HG03457 (cell line): Measurements from ENCODE around the gene SYNE3.

Source experiments
- ATAC-seq: cut with Tn5 transposase; IDR thresholded peaks from one replicate; pipeline ENCODE4 v1.9.1; 2021; ENCODE audit warnings: moderate number of reproducible peaks; ENCODE audit not compliant: unreplicated experiment

SYNE3 gene

DNA sequence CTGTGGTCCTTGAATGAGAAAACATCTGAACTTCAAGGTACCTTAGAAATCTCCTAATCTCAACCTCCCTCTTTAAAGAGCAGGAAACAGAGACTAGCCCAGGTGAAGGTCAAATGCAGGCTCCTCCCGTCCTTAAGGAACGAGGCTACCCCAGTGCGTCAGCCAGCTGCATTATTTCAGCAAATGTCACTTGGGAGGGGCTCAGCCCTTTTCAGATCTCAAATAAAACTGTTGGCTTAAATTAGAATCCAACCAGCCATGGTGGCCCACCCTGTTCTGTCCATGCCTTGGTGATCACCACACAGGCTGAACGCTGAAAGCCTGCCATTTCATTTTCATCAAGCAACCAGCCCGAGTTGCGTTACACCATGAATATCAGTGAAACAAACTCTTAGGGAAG, 7.0 kb downstream of the SYNE3 start:
- no peak for ATAC-seq

DNA sequence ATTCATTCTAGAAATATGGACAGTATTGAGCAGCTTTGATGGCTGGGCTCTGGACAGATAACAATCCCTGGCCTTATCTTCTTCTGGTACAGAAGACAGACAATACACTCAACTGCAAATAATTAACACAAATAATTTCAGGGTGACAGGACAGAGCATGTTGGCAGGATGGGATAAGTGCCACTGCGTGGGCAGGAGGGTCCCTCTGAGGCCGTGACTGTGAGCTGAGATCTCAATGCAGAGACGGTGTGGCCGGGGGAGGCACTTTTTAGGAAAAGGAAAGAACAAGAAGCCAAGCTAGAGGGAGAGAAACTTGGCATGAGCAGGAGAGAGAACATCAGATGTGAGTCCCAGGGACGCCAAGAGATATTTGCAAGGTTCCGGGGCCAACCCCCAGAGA, 8.1 kb downstream of the SYNE3 start:
- no peak for ATAC-seq

DNA sequence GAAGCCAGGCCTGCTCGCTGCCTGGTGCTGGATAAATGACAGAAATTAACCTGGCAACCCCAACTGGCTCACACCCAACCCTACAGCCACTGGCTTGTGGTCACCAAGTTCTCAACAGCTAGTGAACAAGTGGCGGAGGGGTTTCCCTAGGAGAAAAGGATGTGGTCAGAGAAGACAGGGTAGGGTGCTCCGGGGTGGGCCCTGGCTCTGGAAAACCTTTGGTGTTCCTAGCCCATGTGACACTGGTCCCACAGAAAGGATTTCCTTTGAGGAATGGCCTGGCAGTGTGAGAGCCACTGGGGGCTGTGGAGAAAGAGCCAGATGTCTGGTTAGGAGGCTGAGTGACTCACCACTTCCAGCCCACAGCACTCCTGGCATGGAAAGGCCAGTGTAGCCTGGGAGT, 8.7 kb downstream of the SYNE3 start:
- no peak for ATAC-seq

GRCh38 chr14:95507174-95507573, 9.3 kb downstream of the SYNE3 start:
- no peak for ATAC-seq

DNA sequence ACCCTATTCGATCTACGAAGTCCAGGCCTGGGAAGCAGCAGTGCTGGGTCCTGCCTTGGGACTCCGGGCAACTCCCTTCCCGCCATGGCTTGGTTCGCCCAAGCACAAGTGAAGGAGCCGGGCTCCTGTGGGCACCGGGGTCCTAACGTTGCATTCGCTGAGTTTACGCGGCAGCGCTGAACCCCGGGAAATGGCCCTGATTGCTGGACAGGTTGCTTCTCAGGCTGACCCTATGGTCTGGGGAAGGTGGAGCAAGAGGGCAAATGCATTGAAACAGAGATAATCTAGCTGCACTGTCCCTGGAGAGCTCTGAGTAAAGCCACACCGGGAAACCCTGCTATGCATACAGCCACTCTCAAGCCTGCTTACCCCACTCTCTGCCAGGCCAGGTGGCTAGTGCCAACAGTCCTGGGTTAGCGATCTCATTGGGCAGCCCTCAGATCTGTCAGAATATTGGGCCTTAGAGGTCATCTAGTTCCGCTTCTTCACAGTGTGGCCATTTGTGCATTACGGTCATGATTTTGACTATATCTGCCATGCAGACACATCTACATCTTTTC, 11.3 kb downstream of the SYNE3 start:
- no peak for ATAC-seq

- peak; percentile 38 for ATAC-seq
These were observed 12.1 kb downstream of the SYNE3 start for GRCh38 chr14:95504135-95505029.

DNA sequence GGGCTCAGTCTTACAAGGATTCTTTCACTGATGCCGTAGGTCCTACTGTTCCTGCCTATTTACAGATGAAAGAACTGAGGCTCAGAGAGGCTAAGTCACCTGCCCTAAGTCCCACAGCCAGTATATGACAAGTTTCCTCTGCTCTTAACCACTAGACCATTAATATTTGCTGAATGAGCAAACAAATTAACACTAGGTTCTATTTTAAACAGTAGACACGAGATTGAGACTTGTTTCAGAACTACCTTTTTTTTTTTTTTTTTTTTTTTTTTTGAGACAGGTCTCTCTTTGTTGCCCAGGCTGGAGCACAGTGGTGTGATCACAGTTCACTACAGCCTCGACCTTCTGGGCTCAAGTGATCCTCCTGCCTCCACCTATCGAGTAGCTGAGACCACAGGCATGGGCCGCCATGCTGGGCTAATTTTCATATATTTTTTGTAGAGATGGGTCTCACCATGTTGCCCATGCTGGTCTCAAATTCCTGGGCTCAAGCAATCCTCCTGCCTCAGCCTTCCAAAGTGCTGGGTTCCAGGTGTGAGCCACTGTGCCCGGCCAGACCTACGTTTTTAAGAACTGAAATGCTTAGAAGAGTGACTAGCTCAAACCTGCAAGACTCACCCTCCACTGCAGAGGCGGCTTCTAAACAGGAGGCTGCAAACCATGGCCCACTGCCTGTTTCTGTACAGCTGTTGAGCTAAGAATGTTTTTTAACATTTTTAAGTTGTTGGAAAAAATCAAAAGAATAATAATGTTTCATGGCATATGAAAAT, 12.9 kb downstream of the SYNE3 start:
- ATAC-seq, result no peak

DNA sequence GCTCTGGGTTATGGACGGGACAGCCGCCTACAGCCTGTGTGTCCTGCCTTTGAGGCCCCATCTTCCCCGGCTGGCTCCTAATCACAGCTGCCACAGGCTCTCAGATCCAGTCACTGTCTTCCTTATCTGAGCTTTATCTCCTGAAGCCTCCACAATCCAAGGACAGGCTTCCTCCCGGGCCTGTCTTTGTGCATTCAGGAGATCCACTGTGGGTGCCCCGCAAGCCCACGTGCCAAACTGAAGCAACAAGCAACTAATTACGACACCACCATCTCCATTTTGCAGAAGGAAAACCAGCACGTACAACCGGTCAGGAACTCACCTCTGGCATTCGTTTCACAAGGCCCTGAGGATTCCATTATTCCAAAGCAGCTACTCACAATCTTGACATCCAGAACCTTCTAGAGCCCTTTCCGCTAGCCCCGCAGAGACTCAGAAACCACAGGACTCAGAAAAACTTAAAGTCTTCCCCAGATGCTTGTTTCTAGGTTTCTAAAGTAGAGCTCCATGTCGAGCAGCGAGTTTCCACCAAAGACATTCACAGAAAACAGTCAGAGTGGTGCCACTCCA, 14.0 kb downstream of the SYNE3 start:
- ATAC-seq, result no peak

- ATAC-seq, result no peak
These were observed 15.6 kb downstream of the SYNE3 start for GRCh38 chr14:95500772-95501401.

DNA sequence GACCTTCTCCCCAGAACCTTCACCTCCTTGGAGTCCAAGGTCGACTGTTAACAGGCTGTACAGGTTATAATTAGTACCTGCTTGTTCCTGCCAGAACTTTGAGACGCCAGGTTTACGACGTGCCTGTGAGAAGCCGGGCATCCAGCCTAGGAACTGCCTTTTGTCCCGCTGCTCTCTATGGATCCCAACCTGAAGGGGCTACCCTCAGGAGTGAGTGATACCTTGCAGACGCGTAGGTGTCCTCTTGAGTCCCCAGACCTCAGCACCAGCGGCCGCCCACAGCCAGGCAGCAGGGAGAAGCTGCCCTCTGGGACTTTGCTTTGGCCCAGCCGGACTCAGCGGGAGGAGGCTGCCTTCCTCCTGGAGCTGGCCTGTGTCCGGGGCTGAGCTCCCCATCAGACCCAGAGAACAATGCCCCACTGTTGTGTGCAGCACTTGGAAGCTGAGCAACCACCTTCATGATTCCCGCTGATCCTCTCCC, 16.2 kb downstream of the SYNE3 start:
- ATAC-seq, result no peak

- no peak for ATAC-seq
These were observed 17.1 kb downstream of the SYNE3 start for GRCh38 chr14:95499354-95499750.

- ATAC-seq, result no peak
These were observed 17.7 kb downstream of the SYNE3 start for GRCh38 chr14:95498622-95499353.

DNA sequence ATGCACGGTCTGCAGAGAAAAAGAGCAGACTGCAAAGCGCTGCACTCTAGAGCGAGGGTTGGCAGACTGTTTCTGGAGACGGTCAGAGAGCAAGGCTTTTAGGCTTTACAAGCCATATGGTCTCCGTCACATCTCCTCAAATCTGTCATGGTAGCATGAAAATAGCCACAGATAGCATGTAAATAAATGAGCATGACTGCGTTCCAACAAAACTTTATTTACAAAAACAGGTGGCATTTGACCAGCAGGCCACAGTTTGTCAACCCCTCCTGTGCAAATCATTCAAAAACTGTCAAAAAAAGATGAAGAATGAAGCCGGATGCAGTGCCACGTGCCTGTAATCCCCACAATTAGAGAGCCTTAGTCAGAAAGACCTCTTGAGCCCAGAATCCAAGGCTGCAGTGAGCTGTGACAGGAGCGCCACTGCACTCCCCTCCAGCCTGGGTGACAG, 18.9 kb downstream of the SYNE3 start:
- no peak for ATAC-seq

DNA sequence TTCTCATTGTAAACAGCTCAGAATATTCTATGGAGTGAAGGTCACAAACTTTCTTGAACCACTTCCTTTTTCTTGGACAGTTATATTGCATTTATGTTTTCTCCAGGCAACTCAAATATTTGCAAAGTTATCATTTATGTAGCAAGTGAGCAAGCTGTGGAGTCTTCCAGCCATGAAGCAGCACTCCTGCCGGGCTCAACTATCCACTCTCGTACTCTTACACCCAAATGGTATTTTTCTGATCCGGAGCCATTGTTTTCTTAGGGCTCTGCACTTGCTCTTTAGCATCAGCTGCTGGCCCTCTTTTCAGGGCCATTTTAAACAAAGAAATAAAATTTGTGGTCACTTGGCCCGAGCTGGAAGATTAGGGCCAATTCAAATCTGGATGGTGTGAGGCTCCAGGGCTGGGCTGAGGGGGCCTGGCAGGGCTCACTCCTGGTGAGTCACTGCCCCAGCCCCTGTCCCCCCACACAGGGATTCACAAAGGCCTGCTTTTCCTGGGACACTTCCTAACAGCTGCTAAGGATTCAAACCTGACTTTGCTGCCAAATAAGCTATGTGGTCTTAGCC, 19.7 kb downstream of the SYNE3 start:
- no peak for ATAC-seq

DNA sequence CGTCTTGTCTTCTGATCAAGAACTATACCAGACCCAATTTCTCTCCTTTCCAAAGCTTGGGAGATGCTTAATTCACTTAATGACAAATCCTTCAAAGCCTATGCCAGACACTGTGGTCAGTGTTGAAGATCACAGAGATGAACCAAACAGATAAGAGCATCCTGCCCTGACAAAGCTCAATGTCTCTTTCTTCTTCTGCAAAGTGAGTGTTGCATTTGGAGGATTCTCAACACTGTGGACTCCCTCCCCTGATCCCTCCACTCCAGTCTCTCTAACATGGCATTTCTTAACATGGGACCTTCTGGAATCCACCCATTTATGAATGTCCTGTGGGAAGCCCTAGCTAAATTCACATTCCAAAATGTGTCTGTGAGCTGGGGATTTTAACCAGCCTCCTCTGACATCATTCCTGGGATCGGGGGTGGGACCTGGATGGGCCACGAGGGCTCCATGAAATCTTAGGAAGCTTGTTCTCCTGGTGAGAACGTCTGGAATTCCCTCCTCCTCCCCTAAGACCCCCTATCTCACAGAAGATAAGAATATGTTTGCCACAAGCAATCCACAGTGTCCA, 20.3 kb downstream of the SYNE3 start:
- peak; percentile 17 for ATAC-seq

GRCh38 chr14:95495538-95496025, 20.9 kb downstream of the SYNE3 start:
- peak; percentile 77 for ATAC-seq

GRCh38 chr14:95495076-95495475, 21.4 kb downstream of the SYNE3 start:
- ATAC-seq, result peak; percentile 2

- ATAC-seq, result no peak
These were observed 22.0 kb downstream of the SYNE3 start for GRCh38 chr14:95494456-95494855.

GRCh38 chr14:95493976-95494375, 22.5 kb downstream of the SYNE3 start:
- no peak for ATAC-seq
